K562 (cell line): ENCODE data around the gene FUBP3. TPM values are rescaled to one million over a fixed set of nuclear protein-coding genes. Genes with fewer than 3 reads are reported as not detected.

Experiments
- MGA ChIP-seq: fragments of 450-650 bp; IDR thresholded peaks from 2 replicates; pipeline ENCODE4 v1.6.1; 2016; ENCODE audit warnings: mild to moderate bottlenecking, moderate library complexity
- polyA plus RNA-seq, 8 experiments: library from polyadenylated mRNA; depleted of rRNA in 4 of 8; stranded (reverse) in 5 of 8; unstranded in 3 of 8; fragments of >200 nt; fragmentation: Nextera tagmentation in 2 of 8; fragmentation: Illumina TruSeq in 1 of 8; extraction: Ambion mirVana in 2 of 8; extraction: Trizol in 1 of 8; gene quantifications; 2 replicates each; pipeline versions ENCODE4 v1.2.1 to v1.2.3, GENCODE V29; 2011 to 2014; ENCODE audit warnings: inconsistent platforms in 1 of 8, missing spikeins in 1 of 8
- total RNA-seq, 7 experiments: library from RNA; depleted of rRNA in 6 of 7; stranded (reverse); fragments of >200 nt in 6 of 7; fragmentation: Illumina TruSeq in 2 of 7; extraction: Trizol in 2 of 7; gene quantifications; 2 replicates each; pipeline versions ENCODE4 v1.2.1 to v1.2.3, GENCODE V29; 2011 to 2021; ENCODE audit warnings: low replicate concordance in 1 of 7

FUBP3 gene
- total and polyA plus RNA-seq, 9 of the 15 experiments (the other 6 are each of a cell fraction or from before 2014, with no cell fraction given) = 3.0 to 64.0 (median 48.1) TPM

GRCh38 chr9:130669965-130670364, 90.6 kb downstream of the FUBP3 start (continued):
- TF ChIP-seq MGA = no peak
